ENCODE results near the gene ARHGEF10L. TPM values are rescaled to one million over a fixed set of nuclear protein-coding genes. Genes with fewer than 3 reads are reported as not detected.

The ARHGEF10L gene
- total RNA-seq, 1 experiment from 2014 or later: 11.2 TPM

DNA sequence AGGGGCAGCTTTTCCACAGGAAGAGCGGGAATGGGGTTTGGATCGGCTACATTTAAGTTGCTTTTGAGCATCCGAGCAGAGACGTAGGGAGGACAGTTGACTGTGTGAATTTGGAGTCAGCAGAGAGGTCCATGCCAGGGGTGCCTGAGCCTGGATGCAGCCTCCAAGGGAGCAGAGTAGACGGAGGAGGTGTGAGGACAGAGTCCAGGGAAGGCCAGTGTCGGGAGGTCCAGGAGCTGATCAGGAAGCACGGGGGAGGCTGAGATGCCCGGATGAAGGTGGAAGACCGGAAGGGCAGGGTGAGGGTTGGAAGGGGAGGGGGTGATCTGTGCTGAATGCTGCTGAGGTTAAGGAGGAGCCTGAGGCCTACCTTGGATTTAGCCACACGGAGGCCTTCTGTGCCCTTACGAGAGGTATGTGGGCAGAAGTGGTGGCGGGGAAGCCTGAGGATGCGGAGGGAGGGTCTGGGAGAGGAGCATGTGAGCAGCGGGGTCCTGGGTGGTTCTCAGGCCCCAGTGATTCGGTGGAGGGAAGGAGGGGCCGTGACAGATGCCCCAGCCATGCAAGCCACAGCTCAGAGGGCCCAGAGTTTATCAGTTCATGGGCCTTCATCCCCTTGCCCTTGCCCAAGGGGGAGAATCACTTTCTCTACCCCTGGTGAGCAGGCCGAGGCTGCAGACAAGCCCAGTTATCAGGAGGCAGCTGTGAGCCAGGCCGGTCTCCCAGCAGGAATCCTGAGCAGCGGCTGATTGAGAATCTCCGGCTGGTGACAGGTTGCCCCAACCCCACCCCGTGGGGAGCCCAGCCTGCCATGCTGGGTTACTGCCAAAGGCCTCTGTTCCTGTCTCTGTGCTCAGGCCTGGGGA lies 161.7 kb downstream of the ARHGEF10L start:
- Histone ChIP-seq H3K4me2 (ENCODE audit: low read length) (no peak overlapping the region), H2AFZ (ENCODE audit: low read length) (no peak overlapping the region), H3K27ac (ENCODE audit: low read length) (no peak overlapping the region), H3K27me3 (ENCODE audit: low read length) (0 out of 2 replicates have a peak, but pooled peaks cover 3% of the 10 kb centered on the region), H3F3A (ENCODE audit: low read length, unreplicated experiment) (no peaks in the 10 kb centered on the region), H3K4me3 (ENCODE audit: low read length) (no peak overlapping the region), H3K36me3 (ENCODE audit: low read depth, low read length) (no peaks in the 10 kb centered on the region), H3K9me2 (replicated peaks; ENCODE audit: low read length) (no peaks in the 10 kb centered on the region), H3K79me2 (ENCODE audit: low read length) (no peaks in the 10 kb centered on the region), H3K4me1 (ENCODE audit: insufficient read depth, low read length) (no peaks in the 10 kb centered on the region), H3K9ac (ENCODE audit: low read length) (no peak overlapping the region), H4K20me1 (ENCODE audit: low read length) (no peaks in the 10 kb centered on the region), H3K9me3 (ENCODE audit: low read length) (no peaks in the 10 kb centered on the region)
- CTCF ChIA-PET: no interaction called here
- intact Hi-C loops (cut with micrococcal nuclease): no loop called here
- no TSS peak for BruUV-seq (replicated peaks)
- TF ChIP-seq EZH2 (IDR thresholded peaks at IDR 0.05; ENCODE audit: low read length, unreplicated experiment) (no peak), EZH2phosphoT487 (IDR thresholded peaks at IDR 0.05; ENCODE audit: borderline replicate concordance, low read length) (no peak)
- TF ChIP-seq, protein P1, sequence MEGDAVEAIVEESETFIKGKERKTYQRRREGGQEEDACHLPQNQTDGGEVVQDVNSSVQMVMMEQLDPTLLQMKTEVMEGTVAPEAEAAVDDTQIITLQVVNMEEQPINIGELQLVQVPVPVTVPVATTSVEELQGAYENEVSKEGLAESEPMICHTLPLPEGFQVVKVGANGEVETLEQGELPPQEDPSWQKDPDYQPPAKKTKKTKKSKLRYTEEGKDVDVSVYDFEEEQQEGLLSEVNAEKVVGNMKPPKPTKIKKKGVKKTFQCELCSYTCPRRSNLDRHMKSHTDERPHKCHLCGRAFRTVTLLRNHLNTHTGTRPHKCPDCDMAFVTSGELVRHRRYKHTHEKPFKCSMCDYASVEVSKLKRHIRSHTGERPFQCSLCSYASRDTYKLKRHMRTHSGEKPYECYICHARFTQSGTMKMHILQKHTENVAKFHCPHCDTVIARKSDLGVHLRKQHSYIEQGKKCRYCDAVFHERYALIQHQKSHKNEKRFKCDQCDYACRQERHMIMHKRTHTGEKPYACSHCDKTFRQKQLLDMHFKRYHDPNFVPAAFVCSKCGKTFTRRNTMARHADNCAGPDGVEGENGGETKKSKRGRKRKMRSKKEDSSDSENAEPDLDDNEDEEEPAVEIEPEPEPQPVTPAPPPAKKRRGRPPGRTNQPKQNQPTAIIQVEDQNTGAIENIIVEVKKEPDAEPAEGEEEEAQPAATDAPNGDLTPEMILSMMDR (conservative IDR thresholded peaks at IDR 0.05; ENCODE audit: low read depth, low read length): no peak
- ATAC-seq (no peak), DNase-seq (no peak)
- POLR2A ChIA-PET (ENCODE audit: unreplicated experiment): no interaction called here

DNA sequence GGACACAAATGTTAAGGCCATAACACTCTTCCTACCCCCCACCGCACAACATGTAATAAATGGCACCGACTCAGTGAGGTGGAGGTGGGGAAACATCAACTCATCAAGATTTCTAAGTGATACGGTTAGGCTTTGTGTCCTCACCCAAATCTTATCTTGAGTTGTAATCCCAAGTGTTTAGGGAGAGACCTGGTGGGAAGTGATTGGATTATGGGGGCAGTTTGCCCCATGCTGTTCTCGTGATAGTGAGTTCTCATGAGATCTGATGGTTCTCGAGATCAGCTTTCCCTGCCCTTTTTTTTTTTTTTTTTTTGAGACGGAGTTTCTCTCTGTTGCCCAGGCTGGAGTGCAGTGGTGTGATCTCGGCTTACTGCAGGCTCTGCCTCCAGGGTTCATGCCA lies 164.7 kb downstream of the ARHGEF10L start:
- no peak overlapping the region for H3K9ac ChIP-seq (ENCODE audit: low read length)
- no peak overlapping the region for H3K4me2 ChIP-seq (ENCODE audit: low read length)
- H3K9me2 ChIP-seq (replicated peaks; ENCODE audit: low read length): no peaks in the 10 kb centered on the region
- H3K27me3 ChIP-seq (ENCODE audit: low read length): peaks cover 8% of the 10 kb centered on the region; the same call in 1 of the 2 replicates
- ATAC-seq (no peak), DNase-seq (no peak)
- H3K9me3 ChIP-seq (ENCODE audit: low read length): no peaks in the 10 kb centered on the region
- no peaks in the 10 kb centered on the region for H3F3A ChIP-seq (ENCODE audit: low read length, unreplicated experiment)
- no TSS peak for BruUV-seq (replicated peaks)
- H3K79me2 ChIP-seq (ENCODE audit: low read length): no peaks in the 10 kb centered on the region
- ChIA-PET POLR2A (ENCODE audit: unreplicated experiment) (no interaction called here), CTCF (no interaction called here)
- H2AFZ ChIP-seq (ENCODE audit: low read length): no peak overlapping the region
- H3K4me1 ChIP-seq (ENCODE audit: insufficient read depth, low read length): no peaks in the 10 kb centered on the region
- no peak overlapping the region for H3K4me3 ChIP-seq (ENCODE audit: low read length)
- intact Hi-C loops (cut with micrococcal nuclease): no loop called here
- H4K20me1 ChIP-seq (ENCODE audit: low read length): no peaks in the 10 kb centered on the region
- no peaks in the 10 kb centered on the region for H3K36me3 ChIP-seq (ENCODE audit: low read depth, low read length)
- TF ChIP-seq EZH2 (IDR thresholded peaks at IDR 0.05; ENCODE audit: low read length, unreplicated experiment) (no peak), EZH2phosphoT487 (IDR thresholded peaks at IDR 0.05; ENCODE audit: borderline replicate concordance, low read length) (no peak)
- TF ChIP-seq, protein P1 (conservative IDR thresholded peaks at IDR 0.05; ENCODE audit: low read depth, low read length): no peak
- no peak overlapping the region for H3K27ac ChIP-seq (ENCODE audit: low read length)

DNA sequence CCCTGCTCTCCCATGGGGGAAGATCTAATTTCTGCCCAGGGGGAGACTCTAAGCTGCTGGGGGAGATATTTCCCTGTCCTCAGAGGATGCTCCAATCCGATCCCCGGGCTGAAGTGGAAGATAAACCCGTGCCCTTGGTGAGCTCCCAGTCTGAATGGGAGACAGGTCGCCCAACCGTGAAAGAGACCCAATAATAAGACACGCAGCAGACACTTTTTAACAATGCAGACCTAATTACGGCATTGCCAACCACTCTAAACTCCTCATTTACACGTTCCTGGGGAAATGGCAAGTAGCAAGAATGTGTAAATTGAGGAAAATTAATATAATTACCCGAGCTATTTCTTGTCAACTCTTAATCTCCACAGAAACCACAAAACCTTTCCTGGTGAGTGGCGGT lies 166.9 kb downstream of the ARHGEF10L start:
- BruUV-seq (replicated peaks): no TSS peak
- no peaks in the 10 kb centered on the region for H3K4me1 ChIP-seq (ENCODE audit: insufficient read depth, low read length)
- H3K36me3 ChIP-seq (ENCODE audit: low read depth, low read length): no peaks in the 10 kb centered on the region
- H2AFZ ChIP-seq (ENCODE audit: low read length): no peak overlapping the region
- H3K27ac ChIP-seq (ENCODE audit: low read length): no peak overlapping the region
- no peaks in the 10 kb centered on the region for H3K79me2 ChIP-seq (ENCODE audit: low read length)
- H3K27me3 ChIP-seq (ENCODE audit: low read length): peaks cover 8% of the 10 kb centered on the region; the same call in 1 of the 2 replicates
- no peaks in the 10 kb centered on the region for H3K9me2 ChIP-seq (replicated peaks; ENCODE audit: low read length)
- H3F3A ChIP-seq (ENCODE audit: low read length, unreplicated experiment): no peaks in the 10 kb centered on the region
- H3K4me3 ChIP-seq (ENCODE audit: low read length): no peak overlapping the region
- intact Hi-C loops (cut with micrococcal nuclease): no loop called here
- no peaks in the 10 kb centered on the region for H4K20me1 ChIP-seq (ENCODE audit: low read length)
- DNase-seq: no peak
- no peaks in the 10 kb centered on the region for H3K9me3 ChIP-seq (ENCODE audit: low read length)
- ChIA-PET CTCF (no interaction called here), POLR2A (ENCODE audit: unreplicated experiment) (no interaction called here)
- no peak for TF ChIP-seq EZH2phosphoT487 (IDR thresholded peaks at IDR 0.05; ENCODE audit: borderline replicate concordance, low read length)
- TF ChIP-seq, protein P1 (conservative IDR thresholded peaks at IDR 0.05; ENCODE audit: low read depth, low read length): no peak
- TF ChIP-seq EZH2 (IDR thresholded peaks at IDR 0.05; ENCODE audit: low read length, unreplicated experiment): no peak
- H3K4me2 ChIP-seq (ENCODE audit: low read length): no peak overlapping the region
- H3K9ac ChIP-seq (ENCODE audit: low read length): no peak overlapping the region
- ATAC-seq: no peak

All from PC-3 (cell line).